ENCODE results near the gene ECT2L. TPM values are rescaled to one million over a fixed set of nuclear protein-coding genes. Genes with fewer than 3 reads are reported as not detected.

Gene ECT2L
- total RNA-seq, 1 experiment from 2014 or later: not detected

DNA sequence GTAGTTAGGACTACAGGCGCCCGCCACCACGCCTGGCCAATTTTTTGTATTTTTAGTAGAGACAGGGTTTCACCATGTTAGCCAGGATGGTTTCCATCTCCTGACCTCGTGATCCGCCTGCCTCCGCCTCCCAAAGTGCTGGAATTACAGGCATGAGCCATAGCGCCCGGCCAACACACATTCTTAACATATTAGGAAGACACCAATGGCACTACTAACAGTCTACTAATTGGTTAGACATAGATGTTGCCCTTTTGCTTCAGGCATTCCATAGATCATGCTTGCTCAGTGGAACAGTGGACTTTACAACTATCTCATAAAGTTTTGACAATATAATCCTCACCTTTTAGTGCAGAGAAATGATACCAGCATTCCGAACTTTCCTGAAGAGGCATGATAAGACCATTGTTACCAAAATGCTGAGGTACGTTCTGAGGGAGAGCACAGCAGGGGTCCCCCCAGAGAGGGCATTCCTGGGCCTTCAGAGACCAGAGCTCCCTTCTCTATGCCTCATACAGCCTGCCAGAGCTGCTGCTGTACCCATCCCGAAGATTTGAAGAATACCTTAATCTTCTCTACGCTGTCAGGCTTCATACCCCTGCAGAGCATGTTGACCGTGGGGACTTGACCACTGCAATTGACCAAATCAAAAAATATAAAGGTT, 89.4 kb downstream of the ECT2L start:
- H3K4me1 Mint-ChIP-seq: peaks cover 0 to 4% of the 10 kb centered on the region in 2 experiments; a peak in 1 of 4 replicates
- Histone ChIP-seq H4K20me1 (ENCODE audit: control insufficient read depth, insufficient read depth, insufficient read length) (no peaks in the 10 kb centered on the region), H3K9ac (ENCODE audit: extremely low read depth, insufficient read length, low read length) (no peak overlapping the region), H3K79me1 (ENCODE audit: insufficient read depth, low read depth, low read length, poor library complexity, severe bottlenecking) (no peaks in the 10 kb centered on the region), H3K79me2 (ENCODE audit: insufficient read depth, low read length) (no peaks in the 10 kb centered on the region), H3K4me2 (ENCODE audit: insufficient read depth, insufficient read length, low read length) (no peak overlapping the region), H3K27ac (ENCODE audit: insufficient read length, low read depth, low read length) (no peak overlapping the region), H3K18ac (ENCODE audit: insufficient read length, low read depth, low read length) (no peak overlapping the region), H2BK12ac (ENCODE audit: insufficient read length, low read depth, low read length) (no peak overlapping the region), H2BK120ac (ENCODE audit: low read depth, low read length, poor library complexity, severe bottlenecking) (no peak overlapping the region), H3T11ph (ENCODE audit: low read length) (no peak overlapping the region), H4K8ac (replicated peaks; ENCODE audit: insufficient read length, low read depth, low read length) (no peak overlapping the region), H3K4ac (ENCODE audit: low read depth, low read length) (no peak overlapping the region), H3K23ac (ENCODE audit: insufficient read length, low read depth, low read length) (no peak overlapping the region), H3K27me3 (ENCODE audit: insufficient read depth, low read length) (no peaks in the 10 kb centered on the region), H3K9me3 (ENCODE audit: control insufficient read depth, low read depth, low read length) (no peaks in the 10 kb centered on the region), H2AK5ac (ENCODE audit: insufficient read length, low read length) (no peak overlapping the region), H2BK20ac (ENCODE audit: low read depth, low read length, poor library complexity, severe bottlenecking) (no peak overlapping the region), H2BK5ac (ENCODE audit: insufficient read length, low read length) (no peak overlapping the region), H3K14ac (ENCODE audit: insufficient read depth, low read length) (no peak overlapping the region), H3K23me2 (ENCODE audit: insufficient read length, low read depth, low read length, poor library complexity, severe bottlenecking) (no peaks in the 10 kb centered on the region), H4K91ac (ENCODE audit: insufficient read length, low read depth, low read length) (no peak overlapping the region), H3K56ac (ENCODE audit: insufficient read length, low read depth, low read length) (no peak overlapping the region), H2BK15ac (ENCODE audit: low read depth, low read length) (no peak overlapping the region), H4K5ac (ENCODE audit: insufficient read length, low read depth, low read length) (no peak overlapping the region), H3K4me1 (ENCODE audit: insufficient read depth, low read length) (no peaks in the 10 kb centered on the region), H2AFZ (ENCODE audit: low read length) (no peak overlapping the region)
- no peaks in the 10 kb centered on the region; a peak in 1 of 5 replicates for H3K9me3 Mint-ChIP-seq
- H3K27me3 Mint-ChIP-seq (ENCODE audit: low read depth): no peaks in the 10 kb centered on the region
- H3K27ac Mint-ChIP-seq: no peak overlapping the region
- TF ChIP-seq, protein P1, sequence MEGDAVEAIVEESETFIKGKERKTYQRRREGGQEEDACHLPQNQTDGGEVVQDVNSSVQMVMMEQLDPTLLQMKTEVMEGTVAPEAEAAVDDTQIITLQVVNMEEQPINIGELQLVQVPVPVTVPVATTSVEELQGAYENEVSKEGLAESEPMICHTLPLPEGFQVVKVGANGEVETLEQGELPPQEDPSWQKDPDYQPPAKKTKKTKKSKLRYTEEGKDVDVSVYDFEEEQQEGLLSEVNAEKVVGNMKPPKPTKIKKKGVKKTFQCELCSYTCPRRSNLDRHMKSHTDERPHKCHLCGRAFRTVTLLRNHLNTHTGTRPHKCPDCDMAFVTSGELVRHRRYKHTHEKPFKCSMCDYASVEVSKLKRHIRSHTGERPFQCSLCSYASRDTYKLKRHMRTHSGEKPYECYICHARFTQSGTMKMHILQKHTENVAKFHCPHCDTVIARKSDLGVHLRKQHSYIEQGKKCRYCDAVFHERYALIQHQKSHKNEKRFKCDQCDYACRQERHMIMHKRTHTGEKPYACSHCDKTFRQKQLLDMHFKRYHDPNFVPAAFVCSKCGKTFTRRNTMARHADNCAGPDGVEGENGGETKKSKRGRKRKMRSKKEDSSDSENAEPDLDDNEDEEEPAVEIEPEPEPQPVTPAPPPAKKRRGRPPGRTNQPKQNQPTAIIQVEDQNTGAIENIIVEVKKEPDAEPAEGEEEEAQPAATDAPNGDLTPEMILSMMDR (conservative IDR thresholded peaks at IDR 0.05): no peak
- no CpG with 5 or more reads among the region's 13 CpGs for WGBS (ENCODE audit: extremely low coverage, insufficient read length, low lambda C conversion rate)
- no peaks in the 10 kb centered on the region; a peak in 1 of 7 replicates for H3K36me3 Mint-ChIP-seq (ENCODE audit: insufficient read depth in 1 of 3, low read depth in 3 of 3)
- no peak overlapping the region for H3K4me3 Mint-ChIP-seq
- no peak for DNase-seq
